NB4 (cell line): Measurements from ENCODE around the gene NDC1.

Experiments
- DNase-seq: peaks from one replicate; pipeline ENCODE4 v3.0.0; 2010; ENCODE audit warnings: low read depth
- H3K4me3 ChIP-seq: one replicate; pipeline ENCODE4 v1.5.1; 2011; ENCODE audit warnings: mild to moderate bottlenecking, low read depth, low read length, moderate library complexity
- MAX ChIP-seq: IDR thresholded peaks from 2 replicates; pipeline ENCODE4 v1.6.1; 2011; ENCODE audit warnings: low read depth, low read length
- MYC ChIP-seq: IDR thresholded peaks from 2 replicates; pipeline ENCODE4 v1.6.1; 2011; ENCODE audit warnings: low read depth, low read length
- POLR2A ChIP-seq: IDR thresholded peaks from 2 replicates; pipeline ENCODE4 v1.6.1; 2011; ENCODE audit warnings: mild to moderate bottlenecking; ENCODE audit not compliant: insufficient read length; ENCODE audit errors: extremely low read depth
- TF ChIP-seq, protein P1 (sequence below): IDR thresholded peaks from one replicate; pipeline ENCODE4 v1.5.1; 2012; ENCODE audit warnings: low read depth, low read length

NDC1 gene

DNA sequence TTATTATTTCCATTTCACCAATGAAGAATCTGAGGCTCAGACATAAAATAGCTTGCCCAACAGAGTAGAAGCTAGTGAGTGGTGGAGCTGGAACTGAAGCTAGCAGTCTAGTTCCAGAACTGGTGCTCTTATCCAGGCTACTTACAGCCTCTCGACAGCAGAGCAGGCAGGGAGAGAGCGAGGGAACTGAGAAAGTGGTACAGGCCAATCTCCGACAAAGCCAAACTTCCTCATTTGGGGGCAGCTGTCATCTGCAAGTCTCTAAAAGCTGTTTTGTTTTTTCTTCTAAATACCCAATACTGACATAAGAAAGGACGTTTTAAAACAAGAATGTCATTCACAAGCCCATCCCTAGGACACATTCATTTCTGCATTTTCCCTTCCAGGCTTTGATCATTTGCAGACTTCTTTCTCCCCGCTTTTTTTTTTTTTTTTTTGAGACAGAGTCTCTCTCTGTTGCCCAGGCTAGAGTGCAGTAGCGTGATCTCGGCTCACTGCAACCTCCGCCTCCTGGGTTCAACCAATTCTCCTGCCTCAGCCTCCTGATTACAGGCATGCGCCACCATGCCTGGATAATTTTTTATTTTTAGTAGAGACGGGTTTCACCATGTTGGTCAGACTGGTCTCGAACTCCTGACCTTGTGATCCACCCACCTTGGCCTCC lies 31.5 kb upstream of the NDC1 start:
- DNase-seq: peak; percentile 34
- H3K4me3 ChIP-seq: no peak overlapping the region
- TF ChIP-seq MYC (no peak), POLR2A (no peak), MAX (no peak)
- TF ChIP-seq, protein P1, sequence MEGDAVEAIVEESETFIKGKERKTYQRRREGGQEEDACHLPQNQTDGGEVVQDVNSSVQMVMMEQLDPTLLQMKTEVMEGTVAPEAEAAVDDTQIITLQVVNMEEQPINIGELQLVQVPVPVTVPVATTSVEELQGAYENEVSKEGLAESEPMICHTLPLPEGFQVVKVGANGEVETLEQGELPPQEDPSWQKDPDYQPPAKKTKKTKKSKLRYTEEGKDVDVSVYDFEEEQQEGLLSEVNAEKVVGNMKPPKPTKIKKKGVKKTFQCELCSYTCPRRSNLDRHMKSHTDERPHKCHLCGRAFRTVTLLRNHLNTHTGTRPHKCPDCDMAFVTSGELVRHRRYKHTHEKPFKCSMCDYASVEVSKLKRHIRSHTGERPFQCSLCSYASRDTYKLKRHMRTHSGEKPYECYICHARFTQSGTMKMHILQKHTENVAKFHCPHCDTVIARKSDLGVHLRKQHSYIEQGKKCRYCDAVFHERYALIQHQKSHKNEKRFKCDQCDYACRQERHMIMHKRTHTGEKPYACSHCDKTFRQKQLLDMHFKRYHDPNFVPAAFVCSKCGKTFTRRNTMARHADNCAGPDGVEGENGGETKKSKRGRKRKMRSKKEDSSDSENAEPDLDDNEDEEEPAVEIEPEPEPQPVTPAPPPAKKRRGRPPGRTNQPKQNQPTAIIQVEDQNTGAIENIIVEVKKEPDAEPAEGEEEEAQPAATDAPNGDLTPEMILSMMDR: no peak

DNA sequence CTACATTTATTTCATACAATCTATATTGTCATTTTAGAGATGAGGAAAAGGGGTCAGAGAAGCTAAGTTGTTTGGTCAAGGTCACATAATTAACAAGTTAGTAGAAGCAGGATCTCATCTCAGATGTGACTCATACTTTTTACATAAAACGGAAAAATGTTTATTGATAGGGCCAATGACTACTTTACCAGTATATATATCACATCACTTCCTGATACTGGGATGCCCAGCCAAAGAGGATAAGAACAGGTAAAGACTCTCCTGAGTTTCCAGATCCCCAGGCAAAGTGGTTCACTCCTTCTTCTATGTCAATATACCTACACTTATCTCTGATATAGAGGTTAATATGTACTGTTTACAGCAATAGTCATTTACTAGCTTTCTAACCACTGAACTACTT lies 30.5 kb upstream of the NDC1 start:
- TF ChIP-seq MAX: no peak
- TF ChIP-seq MYC: no peak
- TF ChIP-seq, protein P1: no peak
- no peak for TF ChIP-seq POLR2A
- DNase-seq: no peak
- H3K4me3 ChIP-seq: no peak overlapping the region

GRCh38 chr1:53862507-53862906 lies 24.4 kb upstream of the NDC1 start:
- H3K4me3 ChIP-seq: no peak overlapping the region
- TF ChIP-seq MAX (no peak), POLR2A (no peak), MYC (no peak)
- TF ChIP-seq, protein P1: no peak
- peak; percentile 5 for DNase-seq

GRCh38 chr1:53860967-53861411 lies 22.9 kb upstream of the NDC1 start:
- TF ChIP-seq, protein P1: peak; percentile 81
- no peak for TF ChIP-seq MYC
- DNase-seq: peak; percentile 67
- H3K4me3 ChIP-seq: no peak overlapping the region

DNA sequence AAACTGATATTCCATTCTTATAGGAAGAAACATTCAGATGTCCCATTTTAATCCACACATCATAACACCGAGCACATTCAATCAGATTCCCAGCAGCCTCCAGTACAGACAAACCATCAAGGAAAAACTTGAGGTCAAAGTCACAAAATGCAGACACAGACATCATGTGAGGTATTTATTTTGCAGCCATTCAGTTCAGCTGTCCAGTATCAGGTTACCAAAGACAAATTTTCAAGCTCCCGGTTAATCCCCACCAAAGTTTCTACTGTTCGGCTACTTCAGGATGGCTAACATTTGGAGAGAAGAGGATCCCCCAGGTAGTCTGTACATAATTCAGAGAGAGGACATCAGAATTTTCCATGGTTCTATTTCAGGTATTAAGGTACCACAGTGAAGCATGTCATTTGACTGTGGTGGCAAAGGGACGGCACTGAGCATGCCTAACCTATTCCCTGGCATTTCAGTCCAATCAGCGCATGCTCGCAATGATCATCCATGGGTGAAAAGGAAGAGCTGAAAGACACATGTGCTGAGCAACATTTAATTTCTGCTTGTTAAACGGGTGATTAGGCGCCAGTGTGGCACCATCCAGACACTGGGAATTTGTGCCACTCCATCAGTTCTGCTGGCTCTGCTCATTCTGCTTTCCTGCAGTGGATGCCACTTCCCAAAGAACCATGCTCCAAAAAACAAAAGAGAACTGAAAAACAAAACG lies 13.6 kb upstream of the NDC1 start:
- TF ChIP-seq, protein P1: no peak
- no peak for TF ChIP-seq POLR2A
- no peak for TF ChIP-seq MYC
- TF ChIP-seq MAX: no peak
- no peak overlapping the region for H3K4me3 ChIP-seq
- DNase-seq: no peak
